ENCODE results near the gene EVI5L.

DNA sequence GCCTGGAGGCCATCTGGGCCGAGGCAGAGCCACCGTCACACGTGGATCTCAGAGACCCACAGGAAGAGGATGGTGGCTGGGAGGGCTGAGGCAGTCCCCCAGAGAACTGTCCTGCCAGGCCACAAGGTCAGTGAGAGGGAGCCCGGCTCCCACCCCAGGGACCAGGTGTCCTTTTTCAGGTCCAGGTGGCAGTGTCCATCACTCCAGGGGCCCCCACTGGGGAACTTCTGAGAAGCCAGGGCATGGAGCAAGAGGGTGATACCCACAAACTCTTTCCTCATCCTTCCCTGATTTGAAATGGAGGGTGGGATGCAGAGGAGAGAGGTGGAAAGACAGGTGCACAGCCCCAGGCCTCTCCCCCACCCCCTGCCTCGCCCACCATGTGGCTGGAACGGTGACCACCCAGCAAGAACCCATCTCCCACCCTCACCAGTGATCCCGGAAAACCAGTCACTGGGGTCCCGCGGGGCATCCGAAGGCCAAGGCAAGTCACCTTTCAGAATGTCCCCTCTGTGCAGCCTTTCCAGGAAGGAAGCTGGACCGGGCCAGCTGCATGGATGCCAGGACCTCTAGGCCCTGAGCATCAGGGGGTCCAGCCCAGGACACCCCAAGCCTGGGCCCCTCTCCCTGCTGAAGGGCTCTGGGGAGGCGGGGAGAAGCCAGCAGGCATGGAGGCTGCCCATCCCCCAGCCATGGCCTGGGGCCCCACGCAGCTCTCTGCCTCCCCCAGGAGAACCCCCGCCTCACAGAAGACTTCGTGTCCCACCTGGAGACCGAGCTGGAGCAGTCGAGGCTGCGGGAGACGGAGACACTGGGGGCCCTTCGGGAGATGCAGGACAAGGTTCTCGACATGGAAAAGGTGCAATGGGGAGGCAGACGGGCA lies 30.1 kb downstream of the EVI5L start:
- TF ChIP-seq, protein P1, sequence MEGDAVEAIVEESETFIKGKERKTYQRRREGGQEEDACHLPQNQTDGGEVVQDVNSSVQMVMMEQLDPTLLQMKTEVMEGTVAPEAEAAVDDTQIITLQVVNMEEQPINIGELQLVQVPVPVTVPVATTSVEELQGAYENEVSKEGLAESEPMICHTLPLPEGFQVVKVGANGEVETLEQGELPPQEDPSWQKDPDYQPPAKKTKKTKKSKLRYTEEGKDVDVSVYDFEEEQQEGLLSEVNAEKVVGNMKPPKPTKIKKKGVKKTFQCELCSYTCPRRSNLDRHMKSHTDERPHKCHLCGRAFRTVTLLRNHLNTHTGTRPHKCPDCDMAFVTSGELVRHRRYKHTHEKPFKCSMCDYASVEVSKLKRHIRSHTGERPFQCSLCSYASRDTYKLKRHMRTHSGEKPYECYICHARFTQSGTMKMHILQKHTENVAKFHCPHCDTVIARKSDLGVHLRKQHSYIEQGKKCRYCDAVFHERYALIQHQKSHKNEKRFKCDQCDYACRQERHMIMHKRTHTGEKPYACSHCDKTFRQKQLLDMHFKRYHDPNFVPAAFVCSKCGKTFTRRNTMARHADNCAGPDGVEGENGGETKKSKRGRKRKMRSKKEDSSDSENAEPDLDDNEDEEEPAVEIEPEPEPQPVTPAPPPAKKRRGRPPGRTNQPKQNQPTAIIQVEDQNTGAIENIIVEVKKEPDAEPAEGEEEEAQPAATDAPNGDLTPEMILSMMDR (IDR thresholded peaks at IDR 0.05; ENCODE audit: poor library complexity, severe bottlenecking): no peak
- TF ChIP-seq MXI1 (conservative IDR thresholded peaks at IDR 0.05; ENCODE audit: poor library complexity, severe bottlenecking) (no peak), EZH2 (IDR thresholded peaks at IDR 0.05; ENCODE audit: borderline replicate concordance, insufficient read depth, low read length, poor library complexity, severe bottlenecking) (no peak), TAF1 (IDR thresholded peaks at IDR 0.05; ENCODE audit: low read depth) (no peak), RAD21 (conservative IDR thresholded peaks at IDR 0.05) (no peak), POLR2AphosphoS5 (IDR thresholded peaks at IDR 0.05) (no peak), SMC3 (conservative IDR thresholded peaks at IDR 0.05; ENCODE audit: poor library complexity) (no peak), EP300 (conservative IDR thresholded peaks at IDR 0.05; ENCODE audit: poor library complexity, severe bottlenecking) (no peak)
- TF ChIP-seq, protein P2, sequence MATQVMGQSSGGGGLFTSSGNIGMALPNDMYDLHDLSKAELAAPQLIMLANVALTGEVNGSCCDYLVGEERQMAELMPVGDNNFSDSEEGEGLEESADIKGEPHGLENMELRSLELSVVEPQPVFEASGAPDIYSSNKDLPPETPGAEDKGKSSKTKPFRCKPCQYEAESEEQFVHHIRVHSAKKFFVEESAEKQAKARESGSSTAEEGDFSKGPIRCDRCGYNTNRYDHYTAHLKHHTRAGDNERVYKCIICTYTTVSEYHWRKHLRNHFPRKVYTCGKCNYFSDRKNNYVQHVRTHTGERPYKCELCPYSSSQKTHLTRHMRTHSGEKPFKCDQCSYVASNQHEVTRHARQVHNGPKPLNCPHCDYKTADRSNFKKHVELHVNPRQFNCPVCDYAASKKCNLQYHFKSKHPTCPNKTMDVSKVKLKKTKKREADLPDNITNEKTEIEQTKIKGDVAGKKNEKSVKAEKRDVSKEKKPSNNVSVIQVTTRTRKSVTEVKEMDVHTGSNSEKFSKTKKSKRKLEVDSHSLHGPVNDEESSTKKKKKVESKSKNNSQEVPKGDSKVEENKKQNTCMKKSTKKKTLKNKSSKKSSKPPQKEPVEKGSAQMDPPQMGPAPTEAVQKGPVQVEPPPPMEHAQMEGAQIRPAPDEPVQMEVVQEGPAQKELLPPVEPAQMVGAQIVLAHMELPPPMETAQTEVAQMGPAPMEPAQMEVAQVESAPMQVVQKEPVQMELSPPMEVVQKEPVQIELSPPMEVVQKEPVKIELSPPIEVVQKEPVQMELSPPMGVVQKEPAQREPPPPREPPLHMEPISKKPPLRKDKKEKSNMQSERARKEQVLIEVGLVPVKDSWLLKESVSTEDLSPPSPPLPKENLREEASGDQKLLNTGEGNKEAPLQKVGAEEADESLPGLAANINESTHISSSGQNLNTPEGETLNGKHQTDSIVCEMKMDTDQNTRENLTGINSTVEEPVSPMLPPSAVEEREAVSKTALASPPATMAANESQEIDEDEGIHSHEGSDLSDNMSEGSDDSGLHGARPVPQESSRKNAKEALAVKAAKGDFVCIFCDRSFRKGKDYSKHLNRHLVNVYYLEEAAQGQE (IDR thresholded peaks at IDR 0.05; ENCODE audit: borderline replicate concordance): no peak
